NT2/D1 (cell line): ENCODE results near the gene ITPK1.

Experiments
- DNase-seq: peaks from one replicate; pipeline ENCODE4 v3.0.0-alpha.2; 2011; ENCODE audit warnings: low read depth, low spot score
- H3K27me3 ChIP-seq: 2 replicates; pipeline ENCODE4 v1.6.0; 2011; ENCODE audit warnings: mild to moderate bottlenecking; ENCODE audit not compliant: insufficient read length, insufficient read depth
- H3K36me3 ChIP-seq: 2 replicates; pipeline ENCODE4 v1.6.1; 2011; ENCODE audit warnings: mild to moderate bottlenecking, low read length, mixed read lengths; ENCODE audit not compliant: insufficient read depth, insufficient read length
- H3K4me1 ChIP-seq: 2 replicates; pipeline ENCODE4 v1.5.1; 2011; ENCODE audit not compliant: insufficient read depth, insufficient read length
- H3K4me3 ChIP-seq: 2 replicates; pipeline ENCODE4 v1.5.1; 2011; ENCODE audit warnings: low read depth; ENCODE audit not compliant: insufficient read length
- H3K9ac ChIP-seq: 2 replicates; pipeline ENCODE4 v1.6.0; 2011; ENCODE audit warnings: low read depth; ENCODE audit not compliant: insufficient read length
- H3K9me3 ChIP-seq: 2 replicates; pipeline ENCODE4 v1.5.1; 2011; ENCODE audit warnings: mild to moderate bottlenecking, low read length; ENCODE audit not compliant: insufficient read depth
- SUZ12 ChIP-seq: IDR thresholded peaks from 2 replicates; pipeline ENCODE4 v1.6.1; 2011; ENCODE audit not compliant: insufficient read length, insufficient read depth; ENCODE audit errors: extremely low read depth
- YY1 ChIP-seq: IDR thresholded peaks from 2 replicates; pipeline ENCODE4 v1.6.1; 2011; ENCODE audit not compliant: insufficient read length, insufficient read depth
- ZNF274 ChIP-seq: IDR thresholded peaks from 2 replicates; pipeline ENCODE4 v1.6.1; 2011; ENCODE audit warnings: mild to moderate bottlenecking, low read depth, low read length

ITPK1 gene

DNA sequence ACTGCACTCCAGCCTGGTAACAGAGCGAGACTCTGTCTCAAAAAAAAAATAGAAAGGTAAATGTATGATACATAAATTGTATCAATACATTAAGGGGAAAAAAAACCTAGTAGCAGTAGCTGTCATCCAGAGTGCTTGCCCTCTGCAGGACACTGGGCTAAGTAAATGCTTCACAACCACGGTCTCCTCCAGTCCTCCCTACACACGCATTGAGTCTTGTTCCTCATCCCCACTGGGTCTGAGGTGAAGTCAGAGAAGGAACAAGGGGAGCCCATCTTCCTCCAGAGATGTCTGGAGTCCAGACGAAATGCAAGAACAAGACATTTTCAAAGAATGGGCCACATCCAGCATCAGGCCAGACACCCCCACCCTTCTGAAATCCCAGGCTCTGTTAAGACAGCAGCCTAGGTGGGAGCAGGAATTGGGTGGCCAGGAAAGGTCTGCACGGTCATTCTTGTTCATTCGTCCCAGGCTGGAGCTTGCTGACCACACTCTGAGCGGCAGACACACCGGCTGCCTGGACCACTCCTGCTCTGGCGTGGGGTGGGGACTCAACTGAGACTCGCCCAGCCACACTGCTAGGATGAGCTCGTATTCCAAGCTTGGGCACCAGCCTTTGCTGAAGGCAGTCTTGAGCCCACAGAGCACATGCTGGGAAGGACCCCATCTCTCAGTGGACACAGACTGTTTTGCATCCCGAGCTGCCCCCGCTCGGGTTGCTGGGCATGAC lies 147.3 kb downstream of the ITPK1 start:
- no peak for TF ChIP-seq SUZ12
- TF ChIP-seq ZNF274: no peak
- no peak for TF ChIP-seq YY1
- Histone ChIP-seq H3K4me1 (peaks cover 10% of the 10 kb centered on the region), H3K36me3 (no peaks in the 10 kb centered on the region), H3K27me3 (no peaks in the 10 kb centered on the region), H3K9ac (no peak overlapping the region), H3K9me3 (peaks cover 9% of the 10 kb centered on the region; the same call in 1 of the 2 replicates), H3K4me3 (no peak overlapping the region)
- no peak for DNase-seq

DNA sequence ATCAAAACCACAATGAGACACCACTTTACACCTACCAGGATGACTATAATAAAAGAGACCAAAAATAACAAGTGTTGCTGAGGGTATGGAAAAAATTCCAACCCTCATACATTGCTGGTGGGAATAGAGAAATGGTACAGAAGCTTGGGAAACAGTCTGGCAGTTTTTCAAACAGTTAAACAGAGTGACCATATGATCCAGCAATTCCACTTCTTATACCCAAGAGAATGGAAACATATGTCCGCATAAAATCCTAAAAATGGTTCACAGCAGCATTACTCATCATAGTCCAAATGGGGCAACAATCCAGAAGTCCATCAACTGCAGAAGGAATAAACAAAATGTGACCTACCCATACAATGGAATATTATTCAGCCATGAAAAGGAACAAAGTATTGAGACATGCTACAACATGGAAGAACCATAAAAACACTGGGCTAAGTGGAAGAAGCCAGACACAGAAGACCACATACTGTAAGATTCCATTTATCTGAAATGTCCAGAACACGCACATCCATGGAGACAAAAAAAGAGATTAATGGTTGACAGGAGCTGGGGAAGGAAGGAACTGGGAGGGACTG lies 148.3 kb downstream of the ITPK1 start:
- DNase-seq: no peak

GRCh38 chr14:92965281-92965680 lies 150.4 kb downstream of the ITPK1 start:
- no peak for TF ChIP-seq ZNF274
- no peak for TF ChIP-seq SUZ12
- TF ChIP-seq YY1: no peak
- Histone ChIP-seq H3K4me1 (peaks cover 9% of the 10 kb centered on the region), H3K4me3 (no peak overlapping the region), H3K36me3 (peaks cover 2% of the 10 kb centered on the region), H3K9me3 (peaks cover 9% of the 10 kb centered on the region; the same call in 1 of the 2 replicates), H3K9ac (no peak overlapping the region), H3K27me3 (no peaks in the 10 kb centered on the region)
- no peak for DNase-seq

More for the DNA sequence above, 148.3 kb downstream of the ITPK1 start:
- Histone ChIP-seq H3K4me1 (peaks cover 8% of the 10 kb centered on the region), H3K4me3 (no peak overlapping the region), H3K9ac (no peak overlapping the region), H3K9me3 (peaks cover 9% of the 10 kb centered on the region; the same call in 1 of the 2 replicates), H3K27me3 (no peaks in the 10 kb centered on the region), H3K36me3 (no peaks in the 10 kb centered on the region)
- TF ChIP-seq YY1 (no peak), ZNF274 (no peak), SUZ12 (no peak)

DNA sequence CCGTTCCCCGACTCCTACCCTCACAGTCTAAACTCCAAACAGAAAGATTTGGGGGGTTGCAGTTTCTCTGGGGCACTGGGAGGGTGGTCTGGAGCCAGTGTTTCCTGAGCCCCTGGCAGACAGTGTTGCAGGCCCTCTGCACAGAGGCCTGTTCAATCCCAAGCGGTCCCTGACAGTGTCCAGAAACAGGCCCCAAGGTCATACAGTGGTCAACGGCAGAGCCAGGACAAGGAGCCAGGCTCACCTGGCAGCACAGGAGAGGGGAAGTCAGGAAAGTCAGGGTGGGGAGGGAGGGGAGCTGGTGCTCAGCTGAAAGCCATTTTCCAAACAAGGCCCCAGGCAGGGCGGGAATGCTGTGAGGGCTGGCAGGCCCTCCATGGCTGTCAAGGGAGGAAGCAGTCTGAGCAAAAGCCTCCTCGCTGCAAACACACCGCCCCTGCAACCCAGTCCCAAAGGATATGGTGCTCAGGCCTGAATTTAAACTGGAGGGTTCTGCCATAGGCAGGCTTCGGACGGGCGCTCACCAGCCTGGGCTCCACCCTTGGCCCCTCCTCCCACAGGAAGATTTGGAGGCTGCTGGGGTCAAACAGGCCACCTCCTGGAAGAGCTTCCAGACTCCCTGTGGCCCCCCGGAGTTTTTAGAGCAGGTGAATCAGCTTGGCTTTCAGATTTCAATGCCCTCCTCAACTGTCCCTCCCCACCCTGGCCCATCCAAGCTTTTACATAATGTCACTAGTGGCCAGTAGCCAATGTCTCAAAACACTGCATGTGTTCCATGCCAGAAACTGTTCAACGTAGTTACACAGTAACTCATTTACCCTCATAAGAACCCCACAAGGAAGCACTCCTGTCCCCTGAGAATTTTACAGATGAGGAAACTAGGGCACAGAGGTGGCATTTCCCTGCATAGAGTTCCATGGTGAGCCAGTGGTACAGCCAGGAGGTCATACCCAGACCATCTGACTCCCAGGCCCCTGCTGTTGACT lies 151.3 kb downstream of the ITPK1 start:
- H3K36me3 ChIP-seq: peaks cover 2% of the 10 kb centered on the region
- no peak overlapping the region for H3K9ac ChIP-seq
- DNase-seq: no peak
- H3K27me3 ChIP-seq: no peaks in the 10 kb centered on the region
- TF ChIP-seq SUZ12 (no peak), YY1 (no peak), ZNF274 (no peak)
- H3K9me3 ChIP-seq: peaks cover 9% of the 10 kb centered on the region; the same call in 1 of the 2 replicates
- no peak overlapping the region for H3K4me3 ChIP-seq
- peaks cover 6% of the 10 kb centered on the region for H3K4me1 ChIP-seq

DNA sequence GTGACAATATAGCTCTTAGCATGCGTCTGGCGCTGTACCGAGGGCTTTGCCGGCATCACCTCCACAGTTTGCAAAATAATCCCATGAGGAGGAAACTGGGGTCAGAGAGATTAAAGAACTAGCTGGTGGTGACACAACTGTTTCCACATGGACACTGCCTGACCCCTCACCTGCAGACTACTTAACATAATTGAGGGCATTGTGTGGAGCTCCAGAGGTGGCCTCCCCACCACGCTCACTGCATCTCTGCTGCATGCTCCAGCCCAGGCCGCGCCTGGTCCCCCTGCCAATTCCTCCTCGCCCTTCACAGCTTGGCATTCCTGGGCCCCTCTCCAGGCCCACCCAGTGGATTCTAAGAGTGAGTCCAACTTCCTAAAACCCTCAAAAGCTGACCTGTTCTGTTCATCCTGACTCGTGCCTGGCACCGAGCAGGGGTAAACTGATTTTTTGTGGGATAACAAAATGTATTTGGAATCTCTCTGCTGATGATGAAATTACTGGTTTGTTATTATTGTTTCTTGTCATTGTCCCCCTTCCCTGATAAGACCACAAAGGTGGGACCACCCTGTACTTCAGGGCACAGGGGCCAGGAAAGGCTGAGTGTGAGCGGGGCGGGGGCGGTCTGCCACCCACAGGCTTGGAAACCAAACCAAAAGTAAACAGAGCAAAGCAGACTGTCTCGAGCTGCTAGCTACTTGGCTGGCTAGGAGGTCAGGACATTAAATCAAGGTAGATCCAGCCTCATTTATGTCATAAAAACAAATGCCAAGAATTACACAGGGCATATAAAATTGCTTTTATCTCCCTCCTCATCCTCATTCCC lies 152.2 kb downstream of the ITPK1 start:
- Histone ChIP-seq H3K4me1 (peaks cover 5% of the 10 kb centered on the region), H3K27me3 (no peaks in the 10 kb centered on the region), H3K9ac (no peak overlapping the region), H3K36me3 (peaks cover 2% of the 10 kb centered on the region), H3K4me3 (no peak overlapping the region), H3K9me3 (peaks cover 9% of the 10 kb centered on the region; the same call in 1 of the 2 replicates)
- no peak for TF ChIP-seq YY1
- TF ChIP-seq ZNF274: no peak
- TF ChIP-seq SUZ12: no peak
- no peak for DNase-seq

GRCh38 chr14:92962831-92963095 lies 153.0 kb downstream of the ITPK1 start:
- no peak for TF ChIP-seq SUZ12
- no peak for TF ChIP-seq ZNF274
- no peak for TF ChIP-seq YY1
- H3K27me3 ChIP-seq: no peaks in the 10 kb centered on the region
- no peak for DNase-seq
- peaks cover 2% of the 10 kb centered on the region for H3K4me1 ChIP-seq
- no peak overlapping the region for H3K9ac ChIP-seq
- H3K4me3 ChIP-seq: no peak overlapping the region
- peaks cover 6% of the 10 kb centered on the region for H3K36me3 ChIP-seq
- H3K9me3 ChIP-seq: peaks cover 9% of the 10 kb centered on the region; the same call in 1 of the 2 replicates
